Ishikawa (cell line): ENCODE results near the gene MAST4.

Experiments
- CEBPB ChIP-seq: IDR thresholded peaks from 2 replicates; pipeline ENCODE4 v1.6.1; 2012
- CREB1 ChIP-seq: IDR thresholded peaks from 2 replicates; pipeline ENCODE4 v1.6.1; 2012; ENCODE audit warnings: low read depth
- EGR1 ChIP-seq: IDR thresholded peaks from 2 replicates; pipeline ENCODE4 v1.6.1; 2012
- EP300 ChIP-seq: IDR thresholded peaks from 2 replicates; pipeline ENCODE4 v1.6.1; 2012; ENCODE audit warnings: borderline replicate concordance
- FOXM1 ChIP-seq: IDR thresholded peaks from 2 replicates; pipeline ENCODE4 v1.6.1; 2012; ENCODE audit warnings: low read depth, borderline replicate concordance
- RAD21 ChIP-seq: IDR thresholded peaks from 2 replicates; pipeline ENCODE4 v1.6.1; 2012; ENCODE audit warnings: low read depth
- TAF1 ChIP-seq: IDR thresholded peaks from 2 replicates; pipeline ENCODE4 v1.6.1; 2012; ENCODE audit warnings: low read depth, mild to moderate bottlenecking
- TCF12 ChIP-seq: IDR thresholded peaks from 2 replicates; pipeline ENCODE4 v1.6.1; 2012; ENCODE audit warnings: low read depth
- TEAD4 ChIP-seq: IDR thresholded peaks from 2 replicates; pipeline ENCODE4 v1.6.1; 2012
- YY1 ChIP-seq: IDR thresholded peaks from 2 replicates; pipeline ENCODE4 v1.6.1; 2012; ENCODE audit warnings: low read depth
- ZBTB7A ChIP-seq: IDR thresholded peaks from 2 replicates; pipeline ENCODE4 v1.6.1; 2012; ENCODE audit warnings: low read depth
- TF ChIP-seq, protein P1 (sequence below): IDR thresholded peaks from 2 replicates; pipeline ENCODE4 v1.6.1; 2012; ENCODE audit warnings: low read depth, mild to moderate bottlenecking
- TF ChIP-seq, protein P2 (sequence below): IDR thresholded peaks from 2 replicates; pipeline ENCODE4 v1.6.1; 2012

DNA sequence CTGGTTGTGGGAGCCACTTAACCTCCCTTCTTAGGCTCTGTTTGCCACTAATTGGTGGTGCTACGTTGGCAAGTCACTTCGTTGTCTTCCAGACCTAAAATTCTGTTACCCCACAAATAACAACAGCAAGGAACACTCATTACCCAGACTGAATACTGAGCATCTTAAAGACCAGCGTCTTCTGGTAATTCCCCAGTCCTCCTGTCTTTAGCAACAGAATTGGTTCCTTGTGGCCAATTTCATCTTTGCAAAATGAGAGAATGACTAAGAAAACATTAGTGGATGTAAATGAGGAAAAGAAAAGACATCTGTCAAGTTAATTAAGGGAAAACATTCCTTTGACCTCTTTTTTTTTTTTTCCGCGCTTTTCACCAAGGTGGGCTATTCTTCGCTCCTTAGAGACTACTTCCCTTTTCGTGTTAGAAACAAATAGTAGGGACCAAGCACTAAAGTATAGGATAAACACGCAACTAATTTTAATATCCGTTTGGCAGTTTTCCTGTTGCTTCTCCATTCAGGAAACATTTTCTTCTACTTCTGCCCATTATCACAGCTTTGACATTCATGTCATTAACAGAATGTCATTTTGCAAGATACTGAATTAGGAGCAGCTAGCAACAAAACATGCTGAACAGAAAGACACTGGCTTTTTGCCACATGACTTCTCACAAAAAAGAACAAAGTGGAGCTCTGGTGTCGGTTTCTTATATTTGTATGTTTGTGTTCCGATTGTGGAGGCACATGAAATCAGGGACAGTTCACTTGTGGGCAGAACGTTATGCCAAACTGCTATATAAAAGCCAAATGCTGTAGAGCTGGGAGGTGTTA is 446.2 kb downstream of the MAST4 start:
- no peak for TF ChIP-seq TEAD4
- no peak for TF ChIP-seq YY1
- TF ChIP-seq, protein P1, sequence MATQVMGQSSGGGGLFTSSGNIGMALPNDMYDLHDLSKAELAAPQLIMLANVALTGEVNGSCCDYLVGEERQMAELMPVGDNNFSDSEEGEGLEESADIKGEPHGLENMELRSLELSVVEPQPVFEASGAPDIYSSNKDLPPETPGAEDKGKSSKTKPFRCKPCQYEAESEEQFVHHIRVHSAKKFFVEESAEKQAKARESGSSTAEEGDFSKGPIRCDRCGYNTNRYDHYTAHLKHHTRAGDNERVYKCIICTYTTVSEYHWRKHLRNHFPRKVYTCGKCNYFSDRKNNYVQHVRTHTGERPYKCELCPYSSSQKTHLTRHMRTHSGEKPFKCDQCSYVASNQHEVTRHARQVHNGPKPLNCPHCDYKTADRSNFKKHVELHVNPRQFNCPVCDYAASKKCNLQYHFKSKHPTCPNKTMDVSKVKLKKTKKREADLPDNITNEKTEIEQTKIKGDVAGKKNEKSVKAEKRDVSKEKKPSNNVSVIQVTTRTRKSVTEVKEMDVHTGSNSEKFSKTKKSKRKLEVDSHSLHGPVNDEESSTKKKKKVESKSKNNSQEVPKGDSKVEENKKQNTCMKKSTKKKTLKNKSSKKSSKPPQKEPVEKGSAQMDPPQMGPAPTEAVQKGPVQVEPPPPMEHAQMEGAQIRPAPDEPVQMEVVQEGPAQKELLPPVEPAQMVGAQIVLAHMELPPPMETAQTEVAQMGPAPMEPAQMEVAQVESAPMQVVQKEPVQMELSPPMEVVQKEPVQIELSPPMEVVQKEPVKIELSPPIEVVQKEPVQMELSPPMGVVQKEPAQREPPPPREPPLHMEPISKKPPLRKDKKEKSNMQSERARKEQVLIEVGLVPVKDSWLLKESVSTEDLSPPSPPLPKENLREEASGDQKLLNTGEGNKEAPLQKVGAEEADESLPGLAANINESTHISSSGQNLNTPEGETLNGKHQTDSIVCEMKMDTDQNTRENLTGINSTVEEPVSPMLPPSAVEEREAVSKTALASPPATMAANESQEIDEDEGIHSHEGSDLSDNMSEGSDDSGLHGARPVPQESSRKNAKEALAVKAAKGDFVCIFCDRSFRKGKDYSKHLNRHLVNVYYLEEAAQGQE, result no peak
- no peak for TF ChIP-seq TAF1
- TF ChIP-seq CEBPB, result no peak
- TF ChIP-seq FOXM1, result no peak
- TF ChIP-seq TCF12, result no peak
- TF ChIP-seq EP300, result no peak
- TF ChIP-seq ZBTB7A, result no peak
- no peak for TF ChIP-seq RAD21
- TF ChIP-seq, protein P2, sequence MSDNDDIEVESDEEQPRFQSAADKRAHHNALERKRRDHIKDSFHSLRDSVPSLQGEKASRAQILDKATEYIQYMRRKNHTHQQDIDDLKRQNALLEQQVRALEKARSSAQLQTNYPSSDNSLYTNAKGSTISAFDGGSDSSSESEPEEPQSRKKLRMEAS, result no peak
- TF ChIP-seq EGR1, result no peak
- no peak for TF ChIP-seq CREB1
